PC-3 (cell line): Measurements from ENCODE around the gene ARHGEF28.

Experiments
- CTCF ChIP-seq: fragments of 300-600 bp; sonication (generic); conservative IDR thresholded peaks from 2 replicates; pipeline ENCODE4 v1.5.1; 2017; ENCODE audit warnings: antibody characterized with exemption, low read depth, mild to moderate bottlenecking, low read length
- EZH2 ChIP-seq: fragments of 300-600 bp; sonication (generic); IDR thresholded peaks from one replicate; pipeline ENCODE4 v1.6.1; 2017; ENCODE audit warnings: antibody characterized with exemption, mild to moderate bottlenecking, low read length; ENCODE audit not compliant: unreplicated experiment
- EZH2phosphoT487 ChIP-seq: fragments of 300-600 bp; sonication (generic); IDR thresholded peaks from 2 replicates; pipeline ENCODE4 v1.6.1; 2018; ENCODE audit warnings: mild to moderate bottlenecking, antibody characterized with exemption, low read length, borderline replicate concordance

- no peak for TF ChIP-seq CTCF
- TF ChIP-seq EZH2, result no peak
- no peak for TF ChIP-seq EZH2phosphoT487
Measured at GRCh38 chr5:73666891-73667290, 40.9 kb downstream of the ARHGEF28 start.
